ENCODE measurements around the gene SPON1. TPM values are rescaled to one million over a fixed set of nuclear protein-coding genes. Genes with fewer than 3 reads are reported as not detected.

SPON1 gene
- polyA plus RNA-seq, 1 donor = 71.8 TPM

- no CpG with 5 or more reads among the region's 1 CpG for WGBS (ENCODE audit: insufficient coverage, low lambda C conversion rate)
- H3K9me3 ChIP-seq (ENCODE audit: control insufficient read depth, low read depth, low read length) = no peaks in the 10 kb centered on the region
- no peaks in the 10 kb centered on the region for H3K27me3 ChIP-seq (ENCODE audit: control insufficient read depth, insufficient read depth, low read length)
- no peak for DNase-seq
- no peak overlapping the region for H3K4me3 ChIP-seq (ENCODE audit: low read length)
- H3K4me1 ChIP-seq (ENCODE audit: control insufficient read depth, insufficient read depth, low read length) = peaks cover 34% of the 10 kb centered on the region
- no peak overlapping the region for H3K27ac ChIP-seq (ENCODE audit: low read length)
- peaks cover 55% of the 10 kb centered on the region for H3K36me3 ChIP-seq (ENCODE audit: control insufficient read depth, insufficient read depth, low read length)
Measured at GRCh38 chr11:14259878-14260277, 297.4 kb downstream of the SPON1 start.

GRCh38 chr11:14261066-14261465 is 298.5 kb downstream of the SPON1 start:
- Histone ChIP-seq H3K4me1 (ENCODE audit: control insufficient read depth, insufficient read depth, low read length) (peaks cover 33% of the 10 kb centered on the region), H3K4me3 (ENCODE audit: low read length) (no peak overlapping the region), H3K27ac (ENCODE audit: low read length) (no peak overlapping the region), H3K9me3 (ENCODE audit: control insufficient read depth, low read depth, low read length) (no peaks in the 10 kb centered on the region), H3K36me3 (ENCODE audit: control insufficient read depth, insufficient read depth, low read length) (peaks cover 66% of the 10 kb centered on the region), H3K27me3 (ENCODE audit: control insufficient read depth, insufficient read depth, low read length) (no peaks in the 10 kb centered on the region)
- DNase-seq = no peak
- no CpG with 5 or more reads among the region's 4 CpGs for WGBS (ENCODE audit: insufficient coverage, low lambda C conversion rate)

DNA sequence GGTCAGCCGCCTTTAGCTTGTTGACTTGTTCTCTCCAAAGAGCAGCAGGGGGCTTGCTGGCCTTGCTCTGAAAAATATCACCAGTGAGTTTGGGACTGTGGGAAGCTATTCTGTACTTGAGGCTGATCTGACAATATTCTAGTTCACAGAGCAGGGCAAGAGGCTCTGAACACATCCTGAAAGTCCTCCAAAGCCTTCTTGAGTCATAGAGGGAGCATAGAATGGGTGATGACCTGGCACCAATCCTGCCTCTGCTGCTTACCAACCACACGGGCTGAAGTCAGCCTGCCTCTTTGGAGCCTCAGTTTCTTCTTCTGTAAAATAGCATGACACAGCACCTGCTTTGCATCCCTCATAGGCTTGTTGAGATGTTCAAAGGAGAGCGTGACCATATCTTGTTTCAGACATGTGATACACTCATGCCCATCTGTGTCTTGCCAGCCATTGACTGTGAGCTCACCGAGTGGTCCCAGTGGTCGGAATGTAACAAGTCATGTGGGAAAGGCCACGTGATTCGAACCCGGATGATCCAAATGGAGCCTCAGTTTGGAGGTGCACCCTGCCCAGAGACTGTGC is 299.8 kb downstream of the SPON1 start:
- Histone ChIP-seq H3K9me3 (ENCODE audit: control insufficient read depth, low read depth, low read length) (no peaks in the 10 kb centered on the region), H3K27me3 (ENCODE audit: control insufficient read depth, insufficient read depth, low read length) (no peaks in the 10 kb centered on the region), H3K4me3 (ENCODE audit: low read length) (no peak overlapping the region), H3K4me1 (ENCODE audit: control insufficient read depth, insufficient read depth, low read length) (peaks cover 27% of the 10 kb centered on the region), H3K36me3 (ENCODE audit: control insufficient read depth, insufficient read depth, low read length) (peaks cover 66% of the 10 kb centered on the region), H3K27ac (ENCODE audit: low read length) (no peak overlapping the region)
- WGBS (ENCODE audit: insufficient coverage, low lambda C conversion rate) = no CpG with 5 or more reads among the region's 8 CpGs
- DNase-seq = no peak

GRCh38 chr11:14264966-14265365 is 302.4 kb downstream of the SPON1 start:
- Histone ChIP-seq H3K36me3 (ENCODE audit: control insufficient read depth, insufficient read depth, low read length) (peaks cover 61% of the 10 kb centered on the region), H3K27me3 (ENCODE audit: control insufficient read depth, insufficient read depth, low read length) (no peaks in the 10 kb centered on the region), H3K4me1 (ENCODE audit: control insufficient read depth, insufficient read depth, low read length) (peaks cover 4% of the 10 kb centered on the region), H3K9me3 (ENCODE audit: control insufficient read depth, low read depth, low read length) (no peaks in the 10 kb centered on the region), H3K27ac (ENCODE audit: low read length) (no peak overlapping the region), H3K4me3 (ENCODE audit: low read length) (no peak overlapping the region)
- WGBS (ENCODE audit: insufficient coverage, low lambda C conversion rate) = no CpG with 5 or more reads among the region's 2 CpGs
- DNase-seq = no peak

- Histone ChIP-seq H3K9me3 (ENCODE audit: control insufficient read depth, low read depth, low read length) (no peaks in the 10 kb centered on the region), H3K27me3 (ENCODE audit: control insufficient read depth, insufficient read depth, low read length) (no peaks in the 10 kb centered on the region), H3K4me3 (ENCODE audit: low read length) (no peak overlapping the region), H3K36me3 (ENCODE audit: control insufficient read depth, insufficient read depth, low read length) (peaks cover 46% of the 10 kb centered on the region), H3K4me1 (ENCODE audit: control insufficient read depth, insufficient read depth, low read length) (no peaks in the 10 kb centered on the region), H3K27ac (ENCODE audit: low read length) (no peak overlapping the region)
- no peak for DNase-seq
- WGBS (ENCODE audit: insufficient coverage, low lambda C conversion rate) = no CpG with 5 or more reads among the region's 1 CpG
Measured at GRCh38 chr11:14266622-14267021, 304.1 kb downstream of the SPON1 start.

- WGBS (ENCODE audit: insufficient coverage, low lambda C conversion rate) = 100% methylated on average over 1 of the region's 6 CpGs
- no peak overlapping the region for H3K27ac ChIP-seq (ENCODE audit: low read length)
- no peaks in the 10 kb centered on the region for H3K4me1 ChIP-seq (ENCODE audit: control insufficient read depth, insufficient read depth, low read length)
- H3K4me3 ChIP-seq (ENCODE audit: low read length) = no peak overlapping the region
- DNase-seq = no peak
- no peaks in the 10 kb centered on the region for H3K27me3 ChIP-seq (ENCODE audit: control insufficient read depth, insufficient read depth, low read length)
- no peaks in the 10 kb centered on the region for H3K9me3 ChIP-seq (ENCODE audit: control insufficient read depth, low read depth, low read length)
- peaks cover 33% of the 10 kb centered on the region for H3K36me3 ChIP-seq (ENCODE audit: control insufficient read depth, insufficient read depth, low read length)
Measured at GRCh38 chr11:14267861-14268635, 305.5 kb downstream of the SPON1 start.

- no peaks in the 10 kb centered on the region for H3K4me1 ChIP-seq (ENCODE audit: control insufficient read depth, insufficient read depth, low read length)
- H3K4me3 ChIP-seq (ENCODE audit: low read length) = no peak overlapping the region
- 100% methylated on average over 1 of the region's 5 CpGs for WGBS (ENCODE audit: insufficient coverage, low lambda C conversion rate)
- no peak for DNase-seq
- H3K36me3 ChIP-seq (ENCODE audit: control insufficient read depth, insufficient read depth, low read length) = peaks cover 21% of the 10 kb centered on the region
- no peaks in the 10 kb centered on the region for H3K9me3 ChIP-seq (ENCODE audit: control insufficient read depth, low read depth, low read length)
- H3K27me3 ChIP-seq (ENCODE audit: control insufficient read depth, insufficient read depth, low read length) = no peaks in the 10 kb centered on the region
- H3K27ac ChIP-seq (ENCODE audit: low read length) = no peak overlapping the region
Measured at GRCh38 chr11:14269692-14270573, 307.4 kb downstream of the SPON1 start.

DNA sequence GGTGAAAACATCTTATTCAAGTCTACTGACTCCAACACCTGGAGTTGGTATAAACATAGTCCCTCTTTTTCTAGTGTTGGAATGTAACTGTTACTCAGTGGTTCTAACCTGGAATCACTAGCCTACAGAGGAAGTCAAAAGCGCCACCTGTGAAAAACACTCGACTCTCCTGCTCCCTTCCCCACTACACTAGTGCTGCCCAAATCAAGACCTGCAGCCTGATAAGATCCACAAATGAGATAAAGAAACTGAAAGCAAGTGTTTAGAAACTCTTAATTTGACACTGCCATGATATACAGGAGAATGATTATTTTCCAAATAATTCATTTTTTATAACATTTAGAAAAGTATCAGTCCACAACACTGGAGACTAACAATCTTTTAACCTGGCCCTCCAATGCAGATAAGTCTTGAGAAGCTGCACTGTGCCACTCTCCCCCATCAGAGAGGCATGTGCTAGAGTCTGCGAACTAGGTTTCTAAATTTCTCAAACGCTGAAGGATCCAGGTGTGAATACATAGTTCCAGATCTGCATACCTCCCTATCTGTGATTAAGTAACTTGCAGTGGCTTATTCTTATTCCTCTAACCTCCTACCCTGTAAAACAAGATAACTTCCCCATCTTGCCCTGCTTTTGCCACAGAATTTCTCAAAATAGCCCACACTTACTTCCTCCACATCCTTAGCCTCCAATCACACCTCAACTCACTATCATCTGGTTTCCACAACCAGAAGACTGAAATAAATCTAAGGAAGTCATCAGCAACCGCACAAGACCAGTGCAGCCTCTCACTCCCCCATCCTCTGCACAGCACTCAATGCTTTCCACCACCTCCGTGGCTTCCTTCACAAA is 308.4 kb downstream of the SPON1 start:
- Histone ChIP-seq H3K36me3 (ENCODE audit: control insufficient read depth, insufficient read depth, low read length) (peaks cover 11% of the 10 kb centered on the region), H3K4me3 (ENCODE audit: low read length) (no peak overlapping the region), H3K9me3 (ENCODE audit: control insufficient read depth, low read depth, low read length) (no peaks in the 10 kb centered on the region), H3K4me1 (ENCODE audit: control insufficient read depth, insufficient read depth, low read length) (no peaks in the 10 kb centered on the region), H3K27me3 (ENCODE audit: control insufficient read depth, insufficient read depth, low read length) (no peaks in the 10 kb centered on the region), H3K27ac (ENCODE audit: low read length) (no peak overlapping the region)
- no peak for DNase-seq
- WGBS (ENCODE audit: insufficient coverage, low lambda C conversion rate) = 77% methylated on average over 4 of the region's 6 CpGs

DNA sequence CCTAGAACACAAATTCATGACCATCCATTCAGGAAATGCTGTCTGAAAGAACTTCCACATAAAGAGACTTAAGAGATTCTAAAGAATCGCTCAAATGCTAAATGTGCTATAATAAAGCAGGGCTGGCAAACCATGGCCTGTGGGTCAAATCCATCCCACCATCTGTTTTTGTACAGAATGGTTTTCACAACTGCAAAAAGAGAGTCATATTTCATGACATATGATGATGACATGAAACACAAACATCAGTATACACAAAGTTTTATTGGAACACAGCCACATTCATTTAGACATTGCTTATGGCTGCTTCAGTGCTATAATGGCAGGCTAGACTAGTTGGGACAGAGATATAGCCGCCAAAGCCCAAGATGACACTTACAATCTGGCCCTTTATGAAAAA is 311.4 kb downstream of the SPON1 start:
- no CpG with 5 or more reads among the region's 2 CpGs for WGBS (ENCODE audit: insufficient coverage, low lambda C conversion rate)
- no peak overlapping the region for H3K4me3 ChIP-seq (ENCODE audit: low read length)
- H3K4me1 ChIP-seq (ENCODE audit: control insufficient read depth, insufficient read depth, low read length) = no peaks in the 10 kb centered on the region
- no peak for DNase-seq
- no peaks in the 10 kb centered on the region for H3K27me3 ChIP-seq (ENCODE audit: control insufficient read depth, insufficient read depth, low read length)
- no peak overlapping the region for H3K27ac ChIP-seq (ENCODE audit: low read length)
- H3K36me3 ChIP-seq (ENCODE audit: control insufficient read depth, insufficient read depth, low read length) = peaks cover 3% of the 10 kb centered on the region
- H3K9me3 ChIP-seq (ENCODE audit: control insufficient read depth, low read depth, low read length) = no peaks in the 10 kb centered on the region

DNA sequence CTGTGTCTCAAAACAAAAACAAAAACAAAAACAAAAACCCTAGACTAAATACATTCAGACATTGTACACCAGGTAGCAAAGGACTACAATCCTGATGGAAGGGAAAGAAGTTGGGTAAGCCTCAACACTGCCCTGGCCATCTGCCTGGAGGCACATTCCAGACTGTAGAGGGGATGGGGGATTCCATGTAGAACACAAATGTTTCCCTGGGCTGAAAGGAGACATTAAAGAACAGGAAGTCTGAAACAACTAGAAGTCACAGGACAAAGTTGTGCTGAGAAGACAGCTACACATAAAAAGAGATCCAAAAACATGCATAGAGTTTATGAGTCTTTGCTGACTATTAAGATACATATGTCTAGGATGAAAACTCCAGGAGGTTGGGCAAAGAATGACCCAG is 312.6 kb downstream of the SPON1 start:
- peaks cover 3% of the 10 kb centered on the region for H3K36me3 ChIP-seq (ENCODE audit: control insufficient read depth, insufficient read depth, low read length)

More for the DNA sequence above, 312.6 kb downstream of the SPON1 start:
- Histone ChIP-seq H3K9me3 (ENCODE audit: control insufficient read depth, low read depth, low read length) (no peaks in the 10 kb centered on the region), H3K4me3 (ENCODE audit: low read length) (no peak overlapping the region), H3K27ac (ENCODE audit: low read length) (no peak overlapping the region), H3K27me3 (ENCODE audit: control insufficient read depth, insufficient read depth, low read length) (no peaks in the 10 kb centered on the region), H3K4me1 (ENCODE audit: control insufficient read depth, insufficient read depth, low read length) (no peaks in the 10 kb centered on the region)
- no peak for DNase-seq
